Activated naive CD4-positive, alpha-beta T cell (primary cell): ENCODE results near the gene GOLGA6L10.
"Not testable (repeated sequence)": the region's sequence is repeated elsewhere in the genome, so short reads cannot be mapped to it uniquely, and the experiment has no call there.

ENCODE experiments used
- DNase-seq, 4 experiments: peaks; one replicate each; lab custom pipeline; 2025; lab: John Stamatoyannopoulos, UW

Gene GOLGA6L10

DNA sequence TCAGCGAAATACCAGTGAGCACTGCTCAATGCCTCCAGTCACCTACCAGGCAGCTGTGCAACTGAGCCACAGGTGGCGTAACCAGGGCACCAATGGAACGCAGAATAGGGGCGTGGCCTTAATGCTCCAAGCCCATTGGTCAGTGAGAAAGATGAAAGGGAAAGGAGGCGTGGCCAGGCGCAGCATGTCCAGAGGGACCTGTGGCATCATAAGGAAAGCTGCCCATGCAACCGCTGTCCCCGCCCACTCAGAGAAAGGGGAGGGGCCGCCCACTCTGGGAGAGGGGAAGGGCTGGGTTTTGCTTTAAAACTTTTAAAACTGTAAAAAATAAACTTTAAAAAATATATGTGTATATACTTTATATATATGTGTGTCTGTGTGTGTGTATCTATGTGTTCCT lies at the start of gene GOLGA6L10:
TSS of gene GOLGA6L10 (minus strand) at position 101 of the 400 bp plus-strand sequence. CDS start at position 1, 100 bp downstream.
- not testable (repeated sequence) for DNase-seq

GRCh38 chr15:82398785-82399184 lies 49.5 kb upstream of the GOLGA6L10 start:
- DNase-seq, result no peak

DNA sequence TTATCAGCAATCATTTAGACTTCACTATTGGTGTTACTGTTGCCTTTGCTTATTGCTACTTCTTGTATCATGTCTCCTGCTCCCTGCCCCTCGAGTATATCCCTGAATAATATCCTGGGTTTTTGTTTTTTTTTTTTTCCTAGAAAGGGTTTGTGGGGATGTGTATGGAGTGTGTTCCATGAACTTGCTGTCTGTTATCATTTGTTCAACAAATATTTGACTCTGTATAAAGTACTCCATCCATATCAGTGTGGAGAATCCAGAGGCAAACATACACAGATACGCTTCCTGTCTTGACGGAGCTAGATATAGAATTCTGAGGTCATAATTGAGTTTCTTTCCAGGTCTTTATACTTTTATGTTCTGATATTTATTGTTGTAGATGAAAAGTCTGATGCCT lies 48.5 kb upstream of the GOLGA6L10 start:
- DNase-seq, result no peak

GRCh38 chr15:82395788-82396187 lies 46.5 kb upstream of the GOLGA6L10 start:
- DNase-seq, result not testable (repeated sequence)

DNA sequence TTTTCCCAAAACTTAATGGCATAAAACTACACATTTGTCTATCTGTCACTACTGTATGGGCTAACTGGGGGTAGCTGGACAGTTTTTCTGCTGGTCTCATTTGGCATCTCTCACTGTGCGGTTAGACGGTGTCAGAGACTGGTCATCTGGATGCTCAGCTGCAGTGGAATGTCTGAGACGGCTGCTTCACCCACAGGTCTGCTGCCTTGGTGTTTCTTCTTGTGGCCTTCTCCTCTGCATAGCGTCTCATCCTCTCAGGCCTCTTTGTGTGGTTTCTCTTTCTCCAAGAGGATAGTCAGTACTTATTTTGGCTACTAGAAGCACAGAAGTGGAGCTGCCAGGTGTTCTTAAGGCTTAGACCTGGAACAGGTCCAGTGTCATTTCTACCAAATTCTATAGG lies 44.4 kb upstream of the GOLGA6L10 start:
- no peak for DNase-seq

DNA sequence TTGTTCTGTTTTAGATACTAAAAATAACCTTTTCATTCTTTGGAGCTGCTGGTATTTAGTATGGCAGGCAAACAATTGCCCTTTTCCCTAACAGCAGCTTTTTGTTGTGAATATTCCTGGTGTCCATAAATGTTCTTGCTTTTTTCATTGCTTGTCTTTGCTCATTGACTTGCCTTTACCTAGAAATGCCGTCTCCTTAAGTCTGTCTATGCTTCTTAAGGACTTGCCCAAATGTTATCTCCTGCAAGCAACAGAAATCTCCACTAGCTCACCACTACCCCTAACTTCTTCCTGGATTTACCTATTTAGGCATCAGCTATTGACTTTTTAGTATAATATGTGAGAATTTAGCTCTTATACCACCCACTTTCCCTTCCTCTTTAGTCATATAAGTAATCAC lies 42.8 kb upstream of the GOLGA6L10 start:
- DNase-seq, result not testable (repeated sequence)

DNA sequence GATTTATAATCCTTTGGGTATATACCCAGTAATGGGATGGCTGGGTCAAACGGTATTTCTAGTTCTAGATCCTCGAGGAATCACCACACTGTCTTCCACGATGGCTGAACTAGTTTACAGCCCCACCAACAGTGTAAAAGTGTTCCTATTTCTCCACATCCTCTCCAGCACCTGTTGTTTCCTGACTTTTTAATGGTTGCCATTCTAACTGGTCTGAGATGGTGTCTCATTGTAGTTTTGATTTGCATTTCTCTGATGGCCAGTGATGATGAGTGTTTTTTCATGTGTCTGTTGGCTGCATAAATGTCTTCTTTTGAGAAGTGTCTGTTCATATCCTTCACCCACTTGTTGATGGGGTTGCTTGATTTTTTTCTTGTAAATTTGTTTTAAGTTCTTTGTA lies 40.9 kb upstream of the GOLGA6L10 start:
- not testable (repeated sequence) for DNase-seq

DNA sequence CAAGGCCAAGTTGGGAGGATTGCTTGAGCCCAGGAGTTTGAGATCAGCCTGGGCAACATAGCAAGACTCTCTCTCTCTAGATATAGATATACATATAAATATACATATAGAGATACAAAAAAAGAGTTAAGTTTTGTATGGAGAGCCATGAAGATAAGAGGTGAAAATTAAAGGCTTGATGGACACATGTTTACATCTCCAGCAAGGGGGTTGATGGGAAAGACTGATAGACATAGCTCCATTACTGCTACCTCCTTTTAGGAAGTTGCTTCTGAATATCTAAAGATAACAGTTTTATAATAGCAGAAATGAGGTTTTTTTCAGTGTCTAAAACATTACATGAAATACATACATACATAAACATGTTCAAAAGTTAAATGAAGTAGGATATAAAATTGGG lies 37.9 kb upstream of the GOLGA6L10 start:
- not testable (repeated sequence) for DNase-seq

DNA sequence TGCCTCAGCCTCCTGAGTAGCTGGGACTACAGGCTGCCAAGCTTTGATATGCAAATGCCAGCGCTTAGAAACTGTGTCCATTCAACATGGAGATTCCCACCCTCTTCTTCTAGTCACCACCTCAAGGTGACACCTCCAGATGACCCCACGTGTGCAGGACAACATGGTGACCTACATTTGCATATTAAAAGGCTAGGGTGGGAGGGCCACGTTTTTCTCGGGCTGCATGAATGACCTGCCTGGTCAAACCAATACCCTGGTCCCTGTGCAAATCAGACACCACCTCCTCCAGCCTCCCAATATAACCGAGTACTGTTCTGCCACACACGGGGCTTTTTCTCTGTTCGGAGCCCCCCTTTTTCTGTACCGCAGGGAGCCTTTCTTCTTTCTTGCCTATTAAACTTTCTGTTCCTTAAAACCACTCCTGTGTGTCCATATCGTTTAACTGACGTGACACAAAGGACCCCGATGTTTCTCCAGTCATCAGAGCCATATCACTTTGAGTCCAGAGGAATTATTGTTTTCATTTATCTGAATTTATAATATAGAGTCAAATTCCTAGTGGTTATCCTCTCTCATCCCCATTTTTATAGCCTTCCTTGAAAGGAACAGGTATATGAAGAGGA lies 32.2 kb upstream of the GOLGA6L10 start:
- DNase-seq, result not testable (repeated sequence)

DNA sequence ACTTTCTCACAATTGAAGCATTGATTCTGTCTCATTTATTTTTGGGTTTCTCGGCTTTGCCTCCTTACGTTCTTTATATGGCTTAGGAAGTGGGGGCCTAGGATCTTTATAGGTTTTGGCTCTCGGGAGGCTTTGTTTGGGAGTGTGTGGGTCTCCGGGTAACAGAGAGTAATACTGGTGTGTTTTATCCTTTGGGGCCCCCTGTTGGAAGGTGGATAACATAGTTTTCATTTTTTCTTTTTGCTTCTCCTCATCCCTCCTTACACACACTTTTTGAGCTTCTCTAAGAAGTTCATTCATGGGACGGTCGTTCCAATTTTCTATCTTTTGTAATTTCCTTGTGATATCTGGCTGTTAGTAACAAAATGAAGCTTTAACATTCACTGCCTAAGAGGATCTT lies 30.3 kb upstream of the GOLGA6L10 start:
- not testable (repeated sequence) for DNase-seq

DNA sequence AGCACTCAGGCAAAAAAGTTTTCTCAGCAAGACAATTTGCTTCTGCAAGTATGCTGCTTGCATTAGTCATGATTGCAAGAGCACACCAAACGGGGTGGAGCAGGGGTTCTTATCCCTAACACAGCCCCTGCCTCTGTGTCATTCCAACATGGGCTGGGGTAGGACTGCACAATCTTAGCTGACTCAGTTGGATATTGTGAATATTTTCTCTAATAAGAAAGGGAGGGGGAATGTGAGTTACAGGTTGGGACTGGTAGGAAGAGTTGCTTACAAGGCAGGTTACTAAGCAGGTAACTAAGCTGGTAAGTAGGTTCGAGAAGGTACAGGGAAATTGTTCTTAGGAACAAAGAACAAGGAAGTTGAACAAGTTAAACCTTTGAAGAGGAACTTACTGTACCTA lies 24.4 kb upstream of the GOLGA6L10 start:
- not testable (repeated sequence) for DNase-seq

DNA sequence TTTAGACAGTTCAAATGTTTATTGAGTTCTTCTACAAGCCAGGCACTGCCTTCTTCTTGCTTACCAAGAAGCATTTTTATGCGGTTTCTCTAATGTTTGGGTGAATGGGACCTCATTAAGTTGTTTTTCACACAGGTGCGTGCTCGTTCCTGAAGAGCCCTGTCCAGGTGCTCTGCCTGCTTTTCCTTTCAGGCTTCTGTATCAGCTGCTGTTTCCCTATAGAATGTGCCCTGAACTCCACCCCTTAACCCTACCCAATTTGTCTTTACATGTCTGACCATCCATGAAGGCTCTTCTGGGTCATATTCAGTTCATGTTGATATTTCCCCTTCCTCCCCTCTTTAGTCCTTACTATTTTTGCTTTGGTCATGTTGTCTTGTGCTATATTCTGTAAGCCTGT lies 22.4 kb upstream of the GOLGA6L10 start:
- DNase-seq, result no peak

DNA sequence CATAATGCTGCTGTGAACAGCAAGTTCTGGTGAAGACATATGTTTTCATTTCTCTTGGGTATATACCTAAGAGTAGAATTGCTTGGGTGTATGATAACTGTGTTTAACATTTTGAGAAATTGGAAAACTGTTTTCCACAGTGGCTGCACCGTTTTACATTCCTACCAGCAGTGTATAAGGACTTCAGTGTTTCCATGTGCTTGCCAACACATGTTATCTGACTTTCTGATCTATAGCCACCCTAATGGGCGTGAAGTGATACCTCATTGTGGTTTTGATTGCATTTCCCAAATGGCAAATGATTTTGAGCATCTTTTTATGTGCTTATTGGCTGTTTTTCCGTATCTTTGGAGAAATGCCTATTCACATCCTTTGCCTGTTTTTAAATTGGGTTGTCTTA lies 18.5 kb upstream of the GOLGA6L10 start:
- DNase-seq, result not testable (repeated sequence)

DNA sequence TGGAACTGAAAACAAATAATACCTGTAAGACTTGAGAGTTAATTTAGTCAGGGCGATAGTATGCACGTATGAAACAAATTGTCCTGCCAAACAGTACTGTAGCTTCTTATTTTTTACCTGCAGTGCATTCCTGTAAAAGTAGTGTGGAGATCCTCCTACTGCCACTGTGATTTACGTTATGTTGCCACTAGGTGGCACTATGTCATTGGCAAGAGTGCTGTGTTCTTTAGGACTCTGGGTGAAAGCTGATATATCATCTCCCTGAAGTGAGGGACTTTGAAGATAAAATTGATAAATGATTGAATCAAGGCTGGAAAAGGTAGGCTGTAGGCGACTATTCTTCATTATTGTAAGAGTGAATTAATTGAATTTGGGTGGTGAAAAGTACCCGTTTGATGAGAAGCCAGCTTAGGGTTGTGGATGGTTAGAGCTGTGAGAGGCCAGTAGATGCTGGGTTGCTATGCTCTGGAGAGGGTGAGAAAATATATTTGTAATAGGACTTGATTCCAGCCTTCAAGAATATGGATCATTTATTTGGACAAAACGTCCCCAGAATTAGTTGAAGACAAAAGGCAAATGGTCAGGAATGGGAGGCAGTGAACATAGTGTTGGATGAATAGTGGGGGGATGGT lies 16.5 kb upstream of the GOLGA6L10 start:
- DNase-seq, result not testable (repeated sequence)

DNA sequence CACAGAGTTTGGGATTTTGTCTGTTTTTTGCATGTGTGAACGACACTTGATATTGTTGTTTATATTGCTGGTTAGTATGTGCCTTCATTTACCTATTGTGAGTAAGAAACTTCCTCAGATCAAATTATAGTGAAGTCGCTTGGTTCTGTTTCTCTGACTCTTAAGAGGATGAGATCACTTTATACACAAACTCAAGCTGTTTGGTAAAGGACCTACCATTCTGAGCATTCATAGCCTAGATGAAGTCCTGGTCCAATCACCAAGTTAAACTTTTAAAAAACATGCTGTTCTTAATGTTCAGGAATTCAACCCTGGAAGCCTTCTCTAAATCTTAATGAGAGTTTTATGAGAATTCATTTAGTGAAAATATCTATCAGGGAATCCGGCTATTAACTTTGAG lies 15.3 kb upstream of the GOLGA6L10 start:
- DNase-seq, result not testable (repeated sequence)

GRCh38 chr15:82362790-82363189 lies 13.5 kb upstream of the GOLGA6L10 start:
- not testable (repeated sequence) for DNase-seq

- not testable (repeated sequence) for DNase-seq
These were observed 11.3 kb upstream of the GOLGA6L10 start for GRCh38 chr15:82360618-82361017.

DNA sequence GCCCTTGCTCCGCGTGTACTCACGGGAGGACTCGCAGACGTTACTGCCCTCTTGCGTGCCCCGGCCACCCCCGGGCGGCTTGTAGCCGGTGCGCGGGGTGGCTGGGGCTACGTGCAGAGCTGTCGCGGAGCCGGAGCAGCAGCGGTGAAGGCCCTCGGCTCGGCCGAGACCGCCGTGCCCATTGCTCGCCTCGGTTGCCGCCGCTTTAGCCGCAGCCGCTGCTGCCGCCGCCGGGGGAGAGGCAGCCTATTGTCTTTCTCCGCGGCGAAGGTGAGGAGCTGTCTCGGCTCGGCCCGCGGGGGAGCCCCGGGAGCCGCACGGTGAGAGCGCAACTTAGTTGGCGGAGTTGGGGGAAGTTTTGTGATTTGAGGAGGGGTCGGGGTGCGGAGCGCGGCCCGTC lies 5.8 kb upstream of the GOLGA6L10 start:
- not testable (repeated sequence) for DNase-seq

- DNase-seq, result not testable (repeated sequence)
These were observed 5.3 kb upstream of the GOLGA6L10 start for GRCh38 chr15:82354546-82354945.

- not testable (repeated sequence) for DNase-seq
These were observed 1.6 kb downstream of the GOLGA6L10 start for GRCh38 chr15:82347645-82348044.

DNA sequence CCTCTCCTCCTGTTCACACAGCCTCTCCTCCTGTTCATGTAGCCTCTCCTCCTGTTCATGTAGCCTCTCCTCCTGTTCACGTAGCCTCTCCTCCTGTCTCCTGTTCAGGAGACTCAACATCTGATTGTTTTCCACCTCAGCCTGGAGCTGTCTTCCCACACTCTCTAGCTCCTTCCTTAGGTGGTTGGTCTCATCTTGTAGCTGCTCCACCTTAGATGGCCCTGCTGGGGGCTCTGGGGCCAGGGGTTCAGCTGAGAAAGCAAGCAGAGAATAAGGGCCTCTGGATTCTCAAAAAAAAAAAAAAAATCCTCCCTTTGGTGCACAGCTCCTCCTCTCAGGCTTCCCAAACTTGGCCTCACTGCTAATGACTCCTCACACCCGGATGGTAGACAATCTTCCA lies 4.1 kb downstream of the GOLGA6L10 start:
- DNase-seq, result not testable (repeated sequence)

GRCh38 chr15:82344421-82344820 lies 4.9 kb downstream of the GOLGA6L10 start:
- DNase-seq, result not testable (repeated sequence)

DNA sequence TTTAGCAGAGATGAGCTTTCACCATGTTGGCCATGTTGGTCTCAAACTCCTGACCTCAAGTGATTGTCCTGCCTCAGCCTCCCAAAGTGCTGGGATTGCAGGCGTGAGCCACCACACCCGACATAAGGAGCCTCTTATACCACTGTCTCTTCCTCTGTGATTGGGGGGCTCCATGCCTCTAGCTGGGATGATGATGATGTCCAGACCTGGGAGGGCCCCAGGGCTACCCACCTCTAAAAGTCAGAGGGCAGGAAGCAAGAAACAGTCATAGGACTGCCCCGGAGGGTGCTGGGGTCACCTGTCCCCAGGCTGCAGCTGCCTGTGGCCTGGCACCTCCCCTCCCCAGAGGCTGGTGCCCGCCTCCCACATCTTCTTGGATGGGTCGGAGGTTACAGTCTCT lies 5.4 kb downstream of the GOLGA6L10 start:
- not testable (repeated sequence) for DNase-seq
